Non-pigmented ciliary epithelial cell (primary cell): Measurements from ENCODE around the gene DIO3.

ENCODE experiments used
- DNase-seq: peaks from one replicate; pipeline ENCODE4 v3.0.0-alpha.2; 2010; ENCODE audit warnings: low read depth

DIO3 gene

GRCh38 chr14:101561145-101561896, at the start of gene DIO3:
DIO3 (plus strand) TSS chr14:101561495.
- DNase-seq, result no peak

- no peak for DNase-seq
Measured at GRCh38 chr14:101511620-101512375, 49.5 kb upstream of the DIO3 start.

- DNase-seq, result no peak
Measured at GRCh38 chr14:101512376-101512695, 49.0 kb upstream of the DIO3 start.

GRCh38 chr14:101514136-101514535, 47.2 kb upstream of the DIO3 start:
- no peak for DNase-seq

- no peak for DNase-seq
Measured at GRCh38 chr14:101516401-101516800, 44.9 kb upstream of the DIO3 start.

- no peak for DNase-seq
Measured at GRCh38 chr14:101518611-101519473, 42.5 kb upstream of the DIO3 start.

GRCh38 chr14:101520621-101521472, 40.4 kb upstream of the DIO3 start:
- no peak for DNase-seq

- no peak for DNase-seq
Measured at GRCh38 chr14:101521473-101521915, 39.8 kb upstream of the DIO3 start.

GRCh38 chr14:101521978-101522377, 39.3 kb upstream of the DIO3 start:
- no peak for DNase-seq

GRCh38 chr14:101525640-101526527, 35.4 kb upstream of the DIO3 start:
- DNase-seq, result no peak

- no peak for DNase-seq
Measured at GRCh38 chr14:101527987-101528386, 33.3 kb upstream of the DIO3 start.

GRCh38 chr14:101529079-101529478, 32.2 kb upstream of the DIO3 start:
- no peak for DNase-seq

GRCh38 chr14:101534198-101534597, 27.1 kb upstream of the DIO3 start:
- no peak for DNase-seq

- DNase-seq, result no peak
Measured at GRCh38 chr14:101535232-101535631, 26.1 kb upstream of the DIO3 start.

GRCh38 chr14:101535701-101536207, 25.5 kb upstream of the DIO3 start:
- no peak for DNase-seq

GRCh38 chr14:101537286-101537685, 24.0 kb upstream of the DIO3 start:
- no peak for DNase-seq

GRCh38 chr14:101538878-101539277, 22.4 kb upstream of the DIO3 start:
- no peak for DNase-seq

- DNase-seq, result no peak
Measured at GRCh38 chr14:101539880-101540279, 21.4 kb upstream of the DIO3 start.

- DNase-seq, result no peak
Measured at GRCh38 chr14:101540481-101541462, 20.5 kb upstream of the DIO3 start.
